RWPE2 (cell line): Measurements from ENCODE around the gene RNF121.

Experiments used
- ATAC-seq: fragments of 200-7000 bp; cut with Tn5 transposase; 3 replicates; pipeline ENCODE4 v1.9.1; 2021; ENCODE audit warnings: low read depth
- DNase-seq: peaks from one replicate; pipeline ENCODE4 v3.0.0-alpha.2; 2020; ENCODE audit warnings: low spot score
- H3K27ac ChIP-seq: fragments of 450-650 bp; 2 replicates; pipeline ENCODE4 v1.5.1; 2017; ENCODE audit warnings: mild to moderate bottlenecking; ENCODE audit not compliant: poor library complexity, severe bottlenecking
- H3K27me3 ChIP-seq: fragments of 250-450 bp; sonication (Bioruptor Pico); 2 replicates; pipeline ENCODE4 v1.5.1; 2021; ENCODE audit warnings: mild to moderate bottlenecking, moderate library complexity; ENCODE audit not compliant: insufficient read depth, poor library complexity, severe bottlenecking
- H3K36me3 ChIP-seq: fragments of 250-450 bp; sonication (Bioruptor Pico); 2 replicates; pipeline ENCODE4 v1.5.1; 2020; ENCODE audit warnings: low read depth, mild to moderate bottlenecking, moderate library complexity
- H3K4me1 ChIP-seq: fragments of 250-450 bp; sonication (Bioruptor Pico); 2 replicates; pipeline ENCODE4 v1.5.1; 2021; ENCODE audit warnings: mild to moderate bottlenecking, moderate library complexity; ENCODE audit not compliant: insufficient read depth, poor library complexity, severe bottlenecking
- H3K4me3 ChIP-seq: fragments of 250-450 bp; sonication (Bioruptor Pico); 2 replicates; pipeline ENCODE4 v1.5.1; 2021; ENCODE audit warnings: mild to moderate bottlenecking, moderate library complexity; ENCODE audit not compliant: severe bottlenecking
- H3K9me3 ChIP-seq: fragments of 250-450 bp; sonication (Bioruptor Pico); 2 replicates; pipeline ENCODE4 v1.5.1; 2021; ENCODE audit warnings: mild to moderate bottlenecking, moderate library complexity; ENCODE audit not compliant: severe bottlenecking
- CTCF ChIP-seq: fragments of 450-650 bp; IDR thresholded peaks from one replicate; pipeline ENCODE4 v1.5.1; 2017; ENCODE audit warnings: mild to moderate bottlenecking, moderate library complexity; ENCODE audit not compliant: poor library complexity, severe bottlenecking

RNF121 gene

GRCh38 chr11:72014761-72015320, 86.0 kb downstream of the RNF121 start:
- no peaks in the 10 kb centered on the region for H3K4me1 ChIP-seq
- H3K9me3 ChIP-seq = no peaks in the 10 kb centered on the region
- no peak for ATAC-seq
- no peak for TF ChIP-seq CTCF
- peaks cover 98% of the 10 kb centered on the region for H3K36me3 ChIP-seq
- H3K27ac ChIP-seq = no peak overlapping the region
- no peak overlapping the region for H3K4me3 ChIP-seq
- no peak for DNase-seq
- no peaks in the 10 kb centered on the region for H3K27me3 ChIP-seq

GRCh38 chr11:72015511-72016061, 86.7 kb downstream of the RNF121 start:
- no peaks in the 10 kb centered on the region for H3K27me3 ChIP-seq
- H3K4me1 ChIP-seq = no peaks in the 10 kb centered on the region
- no peak for TF ChIP-seq CTCF
- peak; percentile 41; the same call in 1 of the 3 replicates for ATAC-seq
- peaks cover 98% of the 10 kb centered on the region for H3K36me3 ChIP-seq
- H3K27ac ChIP-seq = no peak overlapping the region
- H3K9me3 ChIP-seq = no peaks in the 10 kb centered on the region
- DNase-seq = no peak
- no peak overlapping the region for H3K4me3 ChIP-seq

GRCh38 chr11:72018171-72018570, 89.3 kb downstream of the RNF121 start:
- no peak for TF ChIP-seq CTCF
- H3K36me3 ChIP-seq = peaks cover 99% of the 10 kb centered on the region
- H3K4me1 ChIP-seq = no peaks in the 10 kb centered on the region
- H3K9me3 ChIP-seq = no peaks in the 10 kb centered on the region
- H3K27ac ChIP-seq = no peak overlapping the region
- no peak overlapping the region for H3K4me3 ChIP-seq
- no peaks in the 10 kb centered on the region for H3K27me3 ChIP-seq
- ATAC-seq = no peak
- DNase-seq = no peak

GRCh38 chr11:72023335-72023734, 94.5 kb downstream of the RNF121 start:
- DNase-seq (no peak), ATAC-seq (no peak)
- no peaks in the 10 kb centered on the region for H3K9me3 ChIP-seq
- H3K27me3 ChIP-seq = no peaks in the 10 kb centered on the region
- peaks cover 83% of the 10 kb centered on the region for H3K36me3 ChIP-seq
- no peak overlapping the region for H3K4me3 ChIP-seq
- no peaks in the 10 kb centered on the region for H3K4me1 ChIP-seq
- TF ChIP-seq CTCF = no peak
- H3K27ac ChIP-seq = no peak overlapping the region

- ATAC-seq (no peak), DNase-seq (no peak)
- H3K27ac ChIP-seq = no peak overlapping the region
- TF ChIP-seq CTCF = no peak
- H3K4me3 ChIP-seq = no peak overlapping the region
- no peaks in the 10 kb centered on the region for H3K9me3 ChIP-seq
- H3K27me3 ChIP-seq = no peaks in the 10 kb centered on the region
- peaks cover 83% of the 10 kb centered on the region for H3K36me3 ChIP-seq
- no peaks in the 10 kb centered on the region for H3K4me1 ChIP-seq
These were observed 95.4 kb downstream of the RNF121 start for GRCh38 chr11:72024069-72024754.
